Keratinocyte (primary cell): ENCODE measurements around the gene MYRIP. TPM values are rescaled to one million over a fixed set of nuclear protein-coding genes. Genes with fewer than 3 reads are reported as not detected.

Source experiments
- DNase-seq: peaks from one replicate; pipeline ENCODE4 v3.0.0-alpha.2; 2011; ENCODE audit warnings: low read depth, missing footprints, low spot score
- FAIRE-seq: peaks from 2 replicates; lab custom pipeline; 2011; peaks lifted over from hg19 to GRCh38; lab: Jason Lieb, UNC
- H2AFZ ChIP-seq: 2 replicates; pipeline ENCODE4 v1.6.0; 2012; ENCODE audit warnings: low read length, control low read depth, inconsistent platforms; ENCODE audit not compliant: control insufficient read depth
- H3K27ac ChIP-seq: 2 replicates; pipeline ENCODE4 v1.5.1; 2011; ENCODE audit warnings: low read length; ENCODE audit not compliant: control insufficient read depth, insufficient read depth
- H3K27me3 ChIP-seq: 3 replicates; pipeline ENCODE4 v1.6.0; 2011; ENCODE audit warnings: low read length; ENCODE audit not compliant: control insufficient read depth, insufficient read depth; ENCODE audit errors: extremely low read depth
- H3K36me3 ChIP-seq, 2 experiments: 2 replicates in 1 of 2; 3 replicates in 1 of 2; pipeline ENCODE4 v1.5.1; 2011; ENCODE audit warnings: low read length in 2 of 2, mild to moderate bottlenecking in 1 of 2; ENCODE audit not compliant: control insufficient read depth in 2 of 2, insufficient read depth in 2 of 2; ENCODE audit errors: extremely low read depth in 1 of 2
- H3K4me1 ChIP-seq: 3 replicates; pipeline ENCODE4 v1.5.1; 2011; ENCODE audit warnings: low read length; ENCODE audit not compliant: control insufficient read depth, insufficient read depth; ENCODE audit errors: extremely low read depth
- H3K4me2 ChIP-seq: 3 replicates; pipeline ENCODE4 v1.6.0; 2011; ENCODE audit warnings: low read depth, low read length; ENCODE audit not compliant: control insufficient read depth, insufficient read depth; ENCODE audit errors: extremely low read depth
- H3K4me3 ChIP-seq, 3 experiments: fragments of 200-600 bp in 1 of 3; sonication (generic) in 1 of 3; 2 replicates in 2 of 3; 3 replicates in 1 of 3; pipeline ENCODE4 v1.5.1; 2011 to 2016; ENCODE audit warnings: low read length in 3 of 3, mild to moderate bottlenecking in 3 of 3, control low read depth in 2 of 3, inconsistent platforms in 1 of 3, low read depth in 1 of 3, mixed read lengths in 1 of 3, mixed run types in 1 of 3, moderate library complexity in 1 of 3; ENCODE audit not compliant: control insufficient read depth in 2 of 3, insufficient read depth in 2 of 3; ENCODE audit errors: extremely low read depth in 1 of 3
- H3K79me2 ChIP-seq: 2 replicates; pipeline ENCODE4 v1.6.0; 2012; ENCODE audit warnings: low read length; ENCODE audit not compliant: control insufficient read depth, insufficient read depth
- H3K9ac ChIP-seq: 3 replicates; pipeline ENCODE4 v1.6.0; 2011; ENCODE audit warnings: low read length; ENCODE audit not compliant: control insufficient read depth, insufficient read depth; ENCODE audit errors: extremely low read depth
- H3K9me1 ChIP-seq: 3 replicates; pipeline ENCODE4 v1.6.0; 2011; ENCODE audit warnings: low read length; ENCODE audit not compliant: control insufficient read depth, insufficient read depth; ENCODE audit errors: extremely low read depth
- H3K9me3 ChIP-seq: 2 replicates; pipeline ENCODE4 v1.5.1; 2012; ENCODE audit warnings: low read depth, low read length; ENCODE audit not compliant: control insufficient read depth
- H4K20me1 ChIP-seq: 3 replicates; pipeline ENCODE4 v1.6.0; 2011; ENCODE audit warnings: low read length; ENCODE audit not compliant: control insufficient read depth, insufficient read depth; ENCODE audit errors: extremely low read depth
- EZH2 ChIP-seq: IDR thresholded peaks from one replicate; pipeline ENCODE4 v1.6.1; 2012; ENCODE audit warnings: inconsistent platforms, mild to moderate bottlenecking, low read length, moderate library complexity
- dilution Hi-C: fragments of 300-500 bp; cut with MboI; formaldehyde crosslinking; loops from one replicate; pipeline ENCODE4 v1.7.0; 2020; ENCODE audit warnings: low sequenced_read_pairs; ENCODE audit not compliant: extremely low pct_ligation_motif_present
- polyA plus RNA-seq, 5 experiments: library from polyadenylated mRNA; depleted of rRNA in 3 of 5; stranded (reverse) in 3 of 5; stranded (forward) in 1 of 5; unstranded in 1 of 5; fragments of >200 nt; gene quantifications; 1 replicate in 1 of 5; 2 replicates in 3 of 5; 3 replicates in 1 of 5; pipeline versions ENCODE4 v1.2.1 to v1.2.3, GENCODE V29; 2011 to 2012; ENCODE audit warnings: missing spikeins in 2 of 5, low read depth in 1 of 5, low replicate concordance in 1 of 5
- TF ChIP-seq, protein P1 (sequence below), 3 experiments: IDR thresholded peaks in 1 of 3; conservative IDR thresholded peaks in 1 of 3; optimal IDR thresholded peaks in 1 of 3; 2 replicates in 2 of 3; 3 replicates in 1 of 3; pipeline versions ENCODE3 to v1.5.1; 2011; ENCODE audit warnings: low read length in 3 of 3, mild to moderate bottlenecking in 3 of 3, moderate library complexity in 2 of 3, control low read depth in 1 of 3, inconsistent platforms in 1 of 3; ENCODE audit not compliant: insufficient read depth in 2 of 3; ENCODE audit errors: extremely low read depth in 1 of 3

MYRIP gene
- polyA plus RNA-seq, 1 donor (not counting 4 experiments of a cell fraction or from before 2014, with no cell fraction given): 0.01 TPM

GRCh38 chr3:40096661-40097111 is 287.3 kb downstream of the MYRIP start:
- dilution Hi-C loops: no loop called here
- no peaks in the 10 kb centered on the region for H3K27me3 ChIP-seq
- H4K20me1 ChIP-seq: no peaks in the 10 kb centered on the region
- peak overlapping the region; percentile 59 for H3K4me2 ChIP-seq
- H3K79me2 ChIP-seq: no peaks in the 10 kb centered on the region
- DNase-seq (no peak), FAIRE-seq (peak; percentile 92)
- H3K9me3 ChIP-seq: no peaks in the 10 kb centered on the region
- peak overlapping the region; percentile 63 for H3K27ac ChIP-seq
- H3K9me1 ChIP-seq: no peaks in the 10 kb centered on the region
- TF ChIP-seq EZH2: no peak
- TF ChIP-seq, protein P1, sequence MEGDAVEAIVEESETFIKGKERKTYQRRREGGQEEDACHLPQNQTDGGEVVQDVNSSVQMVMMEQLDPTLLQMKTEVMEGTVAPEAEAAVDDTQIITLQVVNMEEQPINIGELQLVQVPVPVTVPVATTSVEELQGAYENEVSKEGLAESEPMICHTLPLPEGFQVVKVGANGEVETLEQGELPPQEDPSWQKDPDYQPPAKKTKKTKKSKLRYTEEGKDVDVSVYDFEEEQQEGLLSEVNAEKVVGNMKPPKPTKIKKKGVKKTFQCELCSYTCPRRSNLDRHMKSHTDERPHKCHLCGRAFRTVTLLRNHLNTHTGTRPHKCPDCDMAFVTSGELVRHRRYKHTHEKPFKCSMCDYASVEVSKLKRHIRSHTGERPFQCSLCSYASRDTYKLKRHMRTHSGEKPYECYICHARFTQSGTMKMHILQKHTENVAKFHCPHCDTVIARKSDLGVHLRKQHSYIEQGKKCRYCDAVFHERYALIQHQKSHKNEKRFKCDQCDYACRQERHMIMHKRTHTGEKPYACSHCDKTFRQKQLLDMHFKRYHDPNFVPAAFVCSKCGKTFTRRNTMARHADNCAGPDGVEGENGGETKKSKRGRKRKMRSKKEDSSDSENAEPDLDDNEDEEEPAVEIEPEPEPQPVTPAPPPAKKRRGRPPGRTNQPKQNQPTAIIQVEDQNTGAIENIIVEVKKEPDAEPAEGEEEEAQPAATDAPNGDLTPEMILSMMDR (optimal IDR thresholded peaks at IDR 0.05 in 1 of 3, IDR thresholded peaks at IDR 0.05 in 1 of 3, conservative IDR thresholded peaks at IDR 0.05 in 1 of 3; ENCODE audit: extremely low read depth in 1 of 3, insufficient read depth in 2 of 3, low read length in 3 of 3): no peak
- H2AFZ ChIP-seq: peak overlapping the region; percentile 67
- H3K4me1 ChIP-seq: peaks cover 45% of the 10 kb centered on the region
- H3K36me3 ChIP-seq: no peaks in the 10 kb centered on the region
- H3K4me3 ChIP-seq: peak overlapping the region in 1 of 3 experiments; percentile 39
- no peak overlapping the region for H3K9ac ChIP-seq

DNA sequence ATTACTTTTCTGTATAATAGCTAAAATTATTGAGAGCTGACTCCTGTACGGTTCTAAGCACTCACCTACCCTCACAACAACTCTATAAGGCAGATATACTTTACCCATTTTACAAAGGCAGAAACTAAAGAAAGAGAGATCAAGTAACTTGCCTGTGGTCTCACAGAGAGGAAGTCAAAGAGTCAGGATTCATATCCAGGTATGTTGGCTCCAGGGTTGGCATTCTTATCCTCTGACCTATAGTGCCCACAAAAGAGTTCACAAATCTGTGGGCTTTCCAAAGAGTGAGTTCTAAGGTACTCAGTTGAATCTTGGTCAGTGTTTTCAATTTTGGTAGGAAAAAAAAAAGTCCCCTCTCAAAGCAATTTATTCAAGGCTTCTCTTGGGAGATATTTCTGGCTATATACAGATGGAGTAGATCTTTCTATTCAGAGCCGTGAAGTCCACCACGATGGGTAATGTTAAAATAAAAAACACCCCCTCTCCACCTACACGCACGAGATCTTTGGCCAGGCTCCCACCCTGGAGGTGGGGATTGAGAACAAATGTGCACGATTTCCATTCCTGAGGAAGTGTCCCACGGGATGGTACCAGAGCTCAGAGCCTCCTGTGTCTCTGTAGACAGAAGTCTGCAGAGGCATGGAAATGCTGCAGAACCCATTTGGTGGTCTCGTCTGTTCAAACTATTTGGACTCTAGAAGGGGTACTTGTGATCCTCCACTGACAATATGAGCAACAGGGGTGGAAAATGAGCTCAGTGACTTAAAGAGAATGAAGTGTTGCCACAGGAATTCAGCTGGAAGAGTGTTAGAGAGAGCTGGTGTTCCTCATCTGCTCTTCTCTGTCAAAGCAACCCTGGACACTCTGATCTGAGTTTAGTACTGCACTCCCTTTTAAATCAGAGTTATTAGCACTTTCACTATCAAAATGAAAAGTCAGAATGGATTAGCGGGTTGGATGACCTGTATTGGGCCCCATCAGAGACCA is 288.0 kb downstream of the MYRIP start:
- H2AFZ ChIP-seq: peak overlapping the region; percentile 67
- H3K27ac ChIP-seq: peak overlapping the region; percentile 63
- no peak for DNase-seq
- no peaks in the 10 kb centered on the region for H3K9me1 ChIP-seq
- H3K4me2 ChIP-seq: peak overlapping the region; percentile 59
- peak; percentile 77 for FAIRE-seq
- dilution Hi-C loops: no loop called here
- peak overlapping the region in 1 of 3 experiments; percentile 39 for H3K4me3 ChIP-seq
- H3K9me3 ChIP-seq: no peaks in the 10 kb centered on the region
- no peaks in the 10 kb centered on the region for H4K20me1 ChIP-seq
- H3K79me2 ChIP-seq: no peaks in the 10 kb centered on the region
- no peaks in the 10 kb centered on the region for H3K27me3 ChIP-seq
- H3K36me3 ChIP-seq: no peaks in the 10 kb centered on the region
- H3K9ac ChIP-seq: no peak overlapping the region
- H3K4me1 ChIP-seq: peaks cover 45% of the 10 kb centered on the region
- TF ChIP-seq EZH2: no peak
- TF ChIP-seq, protein P1 (optimal IDR thresholded peaks at IDR 0.05 in 1 of 3, IDR thresholded peaks at IDR 0.05 in 1 of 3, conservative IDR thresholded peaks at IDR 0.05 in 1 of 3; ENCODE audit: extremely low read depth in 1 of 3, insufficient read depth in 2 of 3, low read length in 3 of 3): no peak
